DMS 273 (cell line): Measurements from ENCODE around the gene GFOD2.

Source experiments
- DNase-seq: peaks from one replicate; lab custom pipeline; 2025; ENCODE audit not compliant: unreplicated experiment; lab: John Stamatoyannopoulos, UW

The GFOD2 gene

GRCh38 chr16:67660564-67661028 lies 58.5 kb downstream of the GFOD2 start, which contains the start of gene PARD6A:
PARD6A (plus strand) TSS chr16:67660960; CDS start chr16:67661039, 79 bp downstream.
- DNase-seq = peak; percentile 99

- DNase-seq = peak; percentile 98
Measured at GRCh38 chr16:67659675-67660563, 59.2 kb downstream of the GFOD2 start, which contains the start of gene ACD. ACD (minus strand) TSS chr16:67660260; CDS start chr16:67660220, 40 bp downstream.

- DNase-seq = no peak
Measured at GRCh38 chr16:67658849-67659674, 60.1 kb downstream of the GFOD2 start.

GRCh38 chr16:67657751-67658518 lies 61.2 kb downstream of the GFOD2 start:
- DNase-seq = no peak

GRCh38 chr16:67657017-67657608 lies 62.0 kb downstream of the GFOD2 start:
- DNase-seq = no peak

- DNase-seq = no peak
Measured at GRCh38 chr16:67656344-67657016, 62.6 kb downstream of the GFOD2 start.

GRCh38 chr16:67655363-67655762 lies 63.8 kb downstream of the GFOD2 start:
- DNase-seq = no peak

- DNase-seq = no peak
Measured at GRCh38 chr16:67654403-67654911, 64.7 kb downstream of the GFOD2 start.

- no peak for DNase-seq
Measured at GRCh38 chr16:67653789-67654402, 65.2 kb downstream of the GFOD2 start.

- peak; percentile 41 for DNase-seq
Measured at GRCh38 chr16:67653128-67653788, 65.9 kb downstream of the GFOD2 start.

- peak; percentile 78 for DNase-seq
Measured at GRCh38 chr16:67652578-67653127, 66.5 kb downstream of the GFOD2 start.

- no peak for DNase-seq
Measured at GRCh38 chr16:67651847-67652246, 67.3 kb downstream of the GFOD2 start.

- no peak for DNase-seq
Measured at GRCh38 chr16:67651039-67651438, 68.1 kb downstream of the GFOD2 start.

GRCh38 chr16:67650023-67650422 lies 69.1 kb downstream of the GFOD2 start:
- DNase-seq = no peak

GRCh38 chr16:67649494-67649931 lies 69.6 kb downstream of the GFOD2 start:
- peak; percentile 34 for DNase-seq

- no peak for DNase-seq
Measured at GRCh38 chr16:67648764-67649407, 70.2 kb downstream of the GFOD2 start.

GRCh38 chr16:67648088-67648763 lies 70.9 kb downstream of the GFOD2 start:
- no peak for DNase-seq
